GM18858 (cell line): ENCODE data around the gene FREM1.

Source experiments
- ATAC-seq: cut with Tn5 transposase; IDR thresholded peaks from one replicate; pipeline ENCODE4 v1.9.1; 2021; ENCODE audit not compliant: unreplicated experiment

FREM1 gene

DNA sequence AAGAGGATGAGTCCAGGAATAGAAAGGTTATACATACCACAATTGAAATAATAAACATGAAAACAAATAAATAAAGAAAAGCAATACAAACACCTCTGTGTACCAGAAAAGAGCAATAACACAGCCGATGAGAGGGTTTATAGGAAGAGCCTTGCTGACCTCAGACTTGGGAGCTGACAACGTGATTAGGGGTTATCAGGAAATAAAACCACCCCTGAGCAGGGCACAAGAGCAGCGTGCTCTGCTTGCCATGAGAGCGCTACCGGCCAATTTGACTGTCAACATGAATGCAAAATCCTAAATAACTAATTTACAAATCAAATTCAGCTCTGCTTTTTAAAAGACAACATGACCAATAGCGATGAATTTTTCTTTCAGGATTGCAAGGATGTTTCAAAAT, 2.6 kb upstream of the FREM1 start:
- no peak for ATAC-seq

DNA sequence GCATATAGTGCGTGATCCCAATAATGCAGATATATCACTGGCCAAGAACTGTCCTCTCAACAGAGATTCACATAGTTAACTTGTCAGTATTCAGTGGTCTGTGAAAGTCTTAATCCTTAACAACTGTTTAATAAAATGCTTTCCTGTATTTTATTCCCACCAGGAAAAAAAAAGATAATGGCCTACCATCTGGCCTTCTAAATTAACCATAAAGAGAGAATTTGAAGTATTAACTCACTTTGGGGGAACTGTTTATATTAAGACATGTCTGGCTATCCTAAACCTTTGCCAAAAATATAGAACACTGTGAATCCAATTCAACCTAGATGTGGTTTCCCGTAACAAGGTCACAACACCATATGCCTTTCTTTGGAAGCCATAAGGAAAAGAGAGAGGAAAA, 818 bp upstream of the FREM1 start:
- ATAC-seq: no peak

DNA sequence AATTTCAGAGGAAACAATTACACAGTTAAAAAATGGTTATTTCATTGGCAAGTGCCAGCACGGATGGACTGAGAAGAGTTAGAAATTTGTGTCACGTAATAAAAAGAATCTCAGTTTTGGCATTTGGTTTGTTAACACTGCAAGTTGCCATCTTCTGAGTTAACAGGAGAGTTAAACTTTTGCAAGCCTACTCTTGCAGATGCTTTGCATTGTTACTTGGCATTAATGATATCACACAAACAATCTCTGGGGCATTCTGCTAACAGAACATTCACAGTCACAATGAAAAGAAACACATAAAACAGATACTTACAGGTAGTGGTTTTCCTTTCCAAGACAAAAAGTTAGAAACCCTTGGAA, 647 bp downstream of the FREM1 start:
- ATAC-seq: no peak

DNA sequence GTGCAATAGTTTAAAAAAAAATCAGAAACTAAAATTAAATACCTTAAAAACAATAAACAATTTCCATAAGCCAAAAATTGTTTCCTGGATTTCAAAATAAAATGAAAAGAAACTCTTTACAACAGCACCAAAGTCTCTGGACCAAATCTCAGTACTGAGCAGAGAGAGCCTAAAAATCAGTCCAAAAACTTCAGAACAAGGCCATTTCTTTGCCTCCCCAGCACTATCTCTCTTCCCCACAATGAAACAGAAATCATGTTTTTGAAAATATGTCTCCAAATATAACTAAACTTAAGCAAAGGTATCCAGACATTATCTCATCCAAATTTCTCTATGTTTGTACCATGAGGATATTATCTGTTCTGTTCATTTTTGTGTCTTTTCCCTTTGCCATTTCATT, 1.0 kb downstream of the FREM1 start:
- ATAC-seq: no peak

DNA sequence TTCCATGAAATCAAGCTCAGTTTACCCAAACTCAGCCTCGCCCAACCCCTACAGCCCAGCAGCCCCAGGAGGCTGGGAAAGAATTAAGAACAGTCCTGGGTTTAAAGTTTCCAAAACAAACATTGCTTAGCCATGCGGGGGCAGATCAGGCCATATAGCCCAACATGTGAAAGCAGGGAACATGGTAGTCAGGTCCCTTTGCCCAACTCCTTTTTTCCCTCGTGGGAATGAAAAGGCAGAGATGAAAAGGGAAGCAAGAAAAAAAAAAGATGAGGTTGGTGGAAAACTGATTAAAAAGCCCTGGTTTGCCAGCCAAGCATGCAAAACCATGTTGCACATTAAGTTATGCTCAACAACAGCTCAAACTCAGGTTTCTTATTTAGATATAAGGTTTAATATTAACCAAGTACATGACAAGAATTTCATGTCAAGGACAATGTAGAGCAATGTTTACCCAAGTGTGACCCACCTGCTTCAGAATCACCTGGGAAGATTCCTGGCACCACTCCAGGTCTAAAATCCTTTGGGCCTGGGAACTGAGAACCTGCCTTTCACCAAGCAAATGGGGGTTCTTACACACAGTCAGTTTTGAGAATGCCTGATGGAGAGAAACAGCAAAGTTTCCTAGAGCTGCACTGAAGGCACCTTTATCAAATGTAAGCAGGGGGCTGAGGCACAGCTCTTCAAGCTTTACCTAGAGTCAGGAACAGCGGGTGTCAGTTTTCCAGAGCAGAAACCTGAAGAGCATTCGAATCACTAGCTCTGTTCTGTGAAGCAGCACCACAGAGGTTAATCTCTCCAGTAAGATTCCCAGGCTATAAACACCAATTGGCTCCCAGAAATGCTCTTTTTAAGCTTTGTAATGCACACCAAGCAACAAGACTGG, 1.7 kb downstream of the FREM1 start:
- ATAC-seq: no peak

DNA sequence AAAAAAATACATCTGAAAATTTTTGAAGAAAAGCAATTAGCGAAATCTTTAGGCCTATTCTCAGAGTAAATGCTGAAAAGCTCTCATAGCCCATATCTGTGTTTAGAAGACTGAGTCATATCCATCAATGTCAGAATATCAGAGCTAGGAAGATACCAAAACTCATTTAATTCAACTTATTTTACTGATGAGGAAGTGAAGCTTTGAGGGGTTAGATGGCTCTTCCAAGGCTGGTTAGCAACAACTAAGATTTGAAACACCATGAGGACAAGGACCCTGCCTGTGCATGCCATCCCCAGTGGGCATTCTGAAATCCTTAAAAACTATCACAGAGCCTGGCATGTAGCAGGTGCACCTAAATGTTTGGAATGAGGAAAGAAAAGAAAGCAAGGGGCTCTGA, 2.5 kb downstream of the FREM1 start:
- ATAC-seq: no peak

DNA sequence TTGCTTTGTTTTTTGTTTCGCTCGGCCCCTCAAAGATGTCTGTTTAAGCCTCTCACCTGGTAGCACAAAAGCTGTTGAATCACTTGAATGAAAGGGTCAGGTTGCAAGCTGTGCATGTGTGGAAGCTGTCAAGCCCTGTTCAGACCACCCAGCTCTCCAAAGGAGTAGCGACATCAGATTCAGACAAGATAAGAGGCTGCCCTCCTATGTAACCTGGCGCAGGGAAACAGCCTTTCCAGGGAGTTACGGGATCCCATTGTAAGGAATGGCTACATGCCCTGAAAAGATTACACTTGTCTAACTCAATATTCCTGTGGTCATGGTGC, 2.9 kb downstream of the FREM1 start:
- ATAC-seq: no peak

DNA sequence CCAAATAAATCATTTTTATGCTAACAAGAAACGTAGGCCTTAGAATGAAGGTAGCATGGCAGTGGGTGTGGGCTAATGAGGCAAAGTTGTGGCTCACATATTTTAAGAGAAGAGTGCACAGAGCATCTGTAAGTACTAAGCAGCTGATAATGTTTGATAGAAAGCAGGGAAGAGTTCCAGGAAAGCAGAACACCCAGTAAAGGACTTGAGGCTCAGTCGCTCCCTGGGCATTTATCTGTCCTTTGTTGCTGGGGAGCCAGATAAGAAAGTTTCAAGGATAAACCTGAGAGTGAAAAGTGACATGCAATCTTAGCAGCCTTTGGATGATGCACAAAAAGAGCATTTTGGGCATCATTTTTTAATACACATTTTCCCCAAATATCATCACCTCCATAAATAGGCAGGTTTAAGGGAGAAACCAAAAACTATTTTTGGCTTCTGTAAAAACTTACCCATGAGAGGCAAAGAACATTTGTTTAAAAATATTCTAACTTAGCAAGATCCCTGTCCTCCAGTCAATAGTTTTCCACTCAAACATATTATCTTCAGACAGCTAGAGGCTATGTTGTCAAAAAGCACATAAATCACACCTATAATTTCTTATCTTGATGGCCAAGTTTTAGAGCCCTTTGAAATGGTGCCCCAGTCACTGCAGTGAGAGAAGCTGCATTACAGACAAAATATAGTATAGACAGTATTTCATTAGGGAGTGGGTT, 3.4 kb downstream of the FREM1 start:
- ATAC-seq: no peak

DNA sequence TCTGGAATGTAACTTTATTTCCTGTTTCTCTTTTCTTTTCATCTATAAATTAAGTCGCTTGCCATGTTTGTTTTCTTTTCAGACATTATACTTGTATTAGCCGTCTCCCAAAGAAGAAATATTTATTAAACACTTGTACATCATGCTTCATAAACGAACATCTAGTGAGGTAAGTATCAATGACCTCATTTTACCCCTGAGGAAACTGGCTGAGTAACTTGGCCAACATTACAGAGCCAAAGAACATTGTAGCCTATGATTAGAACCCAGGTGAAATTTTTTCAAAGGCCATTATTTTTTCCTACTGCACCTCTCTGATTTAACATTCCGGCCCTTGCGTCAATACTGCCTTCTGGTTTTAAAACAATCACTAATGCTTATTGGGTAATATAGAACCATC, 4.2 kb downstream of the FREM1 start:
- ATAC-seq: no peak

DNA sequence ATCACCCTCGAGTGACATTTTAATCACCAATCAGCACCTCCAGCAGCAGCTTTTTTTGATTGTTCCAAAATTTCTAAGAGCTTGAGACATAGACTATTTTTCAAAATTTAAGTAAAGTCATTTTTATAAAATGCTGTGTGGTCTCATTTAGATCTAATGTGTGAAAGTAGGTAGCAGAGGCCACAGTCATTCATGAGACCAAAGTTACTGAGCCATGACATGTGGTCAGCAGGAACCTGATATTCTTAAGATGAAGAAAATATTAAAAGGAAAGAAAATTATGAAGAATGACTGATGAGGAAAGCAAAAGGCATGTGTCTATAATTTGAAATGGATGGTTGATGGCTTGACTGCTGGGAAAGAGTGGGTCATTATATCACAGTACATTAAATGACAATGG, 7.2 kb downstream of the FREM1 start:
- no peak for ATAC-seq

DNA sequence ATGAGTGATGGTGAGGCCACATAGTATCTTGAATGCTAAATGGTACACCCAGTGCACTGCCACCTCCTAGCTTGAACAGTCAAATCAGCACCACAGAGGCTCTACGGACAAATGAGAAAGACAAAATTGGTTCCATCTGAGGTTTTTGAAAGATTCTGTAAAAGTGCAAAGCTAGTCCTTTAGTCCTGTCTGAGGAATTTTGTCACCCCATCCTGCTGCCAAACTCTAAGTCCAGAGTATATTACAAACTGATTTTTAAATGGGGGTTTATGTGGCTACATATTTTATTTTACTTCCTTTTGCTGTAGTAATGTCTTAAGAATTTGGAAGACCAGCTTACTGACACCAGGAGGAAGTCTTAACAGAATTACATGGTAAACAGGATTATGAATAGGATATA, 7.7 kb downstream of the FREM1 start:
- no peak for ATAC-seq

DNA sequence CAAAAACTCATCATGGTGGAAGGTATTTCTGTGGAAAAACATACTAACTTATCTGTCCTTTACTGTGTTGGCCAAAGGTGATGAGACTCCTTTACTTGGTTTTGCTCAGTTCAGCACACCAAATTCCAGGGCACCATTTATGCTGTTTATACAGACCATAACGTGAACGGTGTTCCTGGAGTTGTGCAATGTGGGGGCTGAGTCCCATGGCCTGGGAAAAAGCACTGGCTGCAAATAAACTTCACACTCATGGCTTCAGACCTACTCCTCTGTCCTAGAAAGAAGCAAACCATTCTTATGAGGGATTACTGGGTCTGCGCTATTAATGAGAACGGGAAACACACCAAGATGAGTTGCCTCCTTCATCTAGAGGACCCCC, 10.4 kb downstream of the FREM1 start:
- no peak for ATAC-seq

DNA sequence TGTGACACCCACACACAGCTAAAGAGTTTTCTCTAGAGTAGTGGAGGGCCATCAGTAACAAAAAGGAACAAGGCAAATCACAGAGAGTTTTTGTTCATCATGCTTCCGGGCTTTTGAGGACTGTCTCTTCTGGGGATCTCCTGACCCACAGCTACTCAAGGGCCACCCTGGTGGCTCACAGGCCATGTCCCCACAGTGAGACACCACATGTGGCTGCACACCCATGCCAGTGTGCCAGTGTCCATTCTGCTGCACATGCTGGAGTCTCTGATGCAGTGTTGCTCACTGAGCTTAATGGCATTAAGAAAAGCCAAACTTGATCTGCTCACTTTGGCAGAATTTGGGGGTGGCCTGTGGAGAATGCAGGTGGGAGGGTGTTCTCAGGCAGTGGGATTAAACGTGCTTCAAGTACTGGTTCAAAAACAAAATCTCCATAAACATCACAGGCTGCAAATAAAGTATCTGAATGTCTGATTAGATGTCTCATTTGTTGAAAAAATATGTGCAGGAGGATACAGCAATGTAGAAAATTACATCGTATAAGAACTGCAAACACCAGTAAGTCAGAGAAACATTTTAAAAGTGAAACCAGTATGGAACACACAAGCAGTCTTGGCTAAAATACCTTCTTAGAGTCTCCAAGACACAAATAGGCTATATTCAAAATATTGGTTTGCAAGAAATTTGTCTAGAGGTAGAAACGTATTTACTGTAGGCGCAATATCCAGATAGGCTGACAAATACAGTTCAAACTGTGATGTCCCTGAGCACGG, 11.0 kb downstream of the FREM1 start:
- no peak for ATAC-seq

DNA sequence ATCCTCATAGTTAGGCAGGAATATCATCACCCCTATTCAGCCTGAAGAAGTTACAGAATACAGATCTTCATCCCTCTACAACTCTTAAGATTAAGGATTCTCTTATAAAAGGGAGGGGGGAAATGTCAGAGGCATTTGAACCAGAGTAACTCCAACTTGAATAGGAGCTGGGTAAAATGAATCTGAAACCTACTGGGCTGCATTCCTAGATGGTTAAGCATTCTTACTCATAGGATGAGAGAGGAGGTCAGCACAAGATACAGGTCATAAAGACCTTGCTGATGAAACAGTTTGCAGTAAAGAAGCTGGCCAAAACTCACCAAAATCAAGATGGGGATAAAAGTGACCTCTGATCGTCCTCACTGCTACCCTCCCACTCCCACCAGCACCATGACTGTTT, 14.4 kb downstream of the FREM1 start:
- no peak for ATAC-seq

DNA sequence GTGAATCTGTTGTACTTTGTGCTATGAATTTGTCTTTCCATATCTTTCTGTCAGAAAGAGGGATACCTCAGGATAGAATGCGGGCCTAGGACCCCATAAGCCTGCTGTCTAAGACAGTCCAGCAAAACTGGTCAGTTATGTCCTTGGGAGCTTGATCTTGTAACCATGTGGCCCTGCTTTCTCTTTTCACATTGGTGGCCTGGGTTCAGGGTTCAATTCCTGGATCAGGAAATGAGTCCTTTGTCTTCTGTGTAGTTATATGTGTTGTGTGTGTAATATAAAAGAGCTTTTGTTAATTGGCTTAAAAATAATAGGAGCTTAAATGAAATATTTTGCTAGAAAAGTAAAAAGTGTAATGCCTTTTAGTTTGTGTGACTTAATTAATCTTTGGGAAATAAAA, 16.9 kb downstream of the FREM1 start:
- ATAC-seq: no peak

DNA sequence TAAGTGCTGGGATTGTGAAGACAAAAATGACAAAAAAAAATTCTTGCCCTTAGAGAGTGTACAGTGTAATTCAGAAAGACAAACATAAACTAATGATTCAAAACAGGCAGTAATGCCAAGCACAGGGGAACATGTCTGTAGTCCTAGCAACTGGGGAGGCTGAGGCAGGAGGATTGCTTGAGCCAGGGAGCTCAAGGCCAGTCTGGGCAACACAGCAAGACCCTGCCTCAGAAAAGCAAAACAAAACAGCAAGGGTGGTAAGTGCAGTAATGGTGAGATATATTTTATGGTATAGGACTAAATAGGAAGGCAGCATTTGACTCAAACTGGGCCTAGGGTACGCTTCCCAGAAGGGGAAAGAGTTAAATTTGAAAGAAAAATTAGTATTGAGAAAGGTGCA, 18.9 kb downstream of the FREM1 start:
- no peak for ATAC-seq

DNA sequence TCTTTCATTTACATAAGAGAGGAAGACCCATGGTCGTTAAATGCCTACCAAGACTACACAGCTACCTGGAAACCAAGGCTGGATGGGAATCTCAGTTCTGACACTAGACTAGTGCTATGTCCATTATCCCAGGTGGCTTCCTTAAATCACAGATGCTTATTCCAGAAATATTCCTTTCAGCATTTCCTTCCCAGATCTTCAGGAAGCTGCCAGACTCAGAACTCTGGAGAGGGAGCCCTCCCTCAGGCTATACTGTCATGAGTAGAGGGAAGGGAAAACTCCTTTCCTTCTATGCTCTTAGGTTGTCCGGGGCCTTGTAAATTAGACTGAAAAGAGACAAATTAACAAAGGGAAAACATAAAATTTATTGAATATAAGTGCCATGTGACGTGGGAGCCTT, 20.8 kb downstream of the FREM1 start:
- ATAC-seq: no peak

DNA sequence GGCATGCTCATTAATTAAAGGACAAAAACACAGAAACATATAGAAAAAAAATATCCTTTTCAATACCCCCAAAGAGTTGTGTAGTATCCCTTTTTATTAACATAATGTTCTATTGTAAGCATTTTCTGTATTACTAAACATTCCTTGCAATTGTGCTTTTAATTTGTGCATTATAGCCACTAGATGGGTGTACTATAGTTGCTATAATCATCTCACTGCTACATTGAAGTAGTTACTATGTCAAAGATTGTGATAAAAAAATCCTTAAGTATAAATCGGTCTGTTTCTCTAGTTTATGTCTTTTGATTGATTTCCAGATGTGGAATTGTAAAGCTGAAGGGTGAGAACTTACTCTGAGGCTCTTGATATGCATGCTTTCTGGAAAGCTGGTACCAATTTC, 21.4 kb downstream of the FREM1 start:
- ATAC-seq: no peak

DNA sequence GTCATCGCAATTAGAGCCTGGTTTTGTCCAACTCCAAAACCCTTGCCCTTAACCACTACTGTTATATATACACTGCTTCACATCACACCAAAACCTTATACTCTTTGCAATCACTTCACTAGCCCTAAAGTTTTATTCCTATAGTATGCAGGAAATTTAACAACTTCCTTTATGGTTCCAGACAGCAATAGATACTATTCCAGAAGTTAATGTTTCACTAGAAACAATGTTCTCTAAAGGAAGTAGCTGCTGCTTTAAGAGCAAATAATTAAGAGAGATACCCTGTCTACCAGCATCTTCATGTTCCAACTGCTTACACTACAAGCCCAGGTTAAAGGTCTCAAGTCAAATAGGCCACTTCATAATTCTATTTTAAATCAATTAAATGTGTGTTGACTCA, 22.0 kb downstream of the FREM1 start:
- no peak for ATAC-seq

DNA sequence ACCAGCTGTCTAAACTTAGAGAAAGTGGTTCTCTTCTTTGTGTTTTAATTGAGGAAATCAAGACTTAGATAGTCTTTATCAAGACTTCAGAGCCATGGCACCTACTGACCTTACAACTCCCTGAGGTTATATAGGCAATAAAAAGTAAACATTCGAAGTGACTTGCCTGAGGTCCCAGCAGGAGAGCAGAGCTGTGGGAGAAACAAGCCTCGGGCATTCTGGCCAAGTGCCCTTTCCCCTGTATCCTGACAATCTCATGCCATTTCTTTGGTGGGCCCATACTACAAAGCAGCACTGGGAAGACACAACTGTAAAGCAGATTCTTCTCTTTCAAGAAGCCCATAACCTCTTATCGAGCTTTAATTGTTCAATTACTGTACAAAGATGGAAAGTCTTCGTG, 23.1 kb downstream of the FREM1 start:
- no peak for ATAC-seq

DNA sequence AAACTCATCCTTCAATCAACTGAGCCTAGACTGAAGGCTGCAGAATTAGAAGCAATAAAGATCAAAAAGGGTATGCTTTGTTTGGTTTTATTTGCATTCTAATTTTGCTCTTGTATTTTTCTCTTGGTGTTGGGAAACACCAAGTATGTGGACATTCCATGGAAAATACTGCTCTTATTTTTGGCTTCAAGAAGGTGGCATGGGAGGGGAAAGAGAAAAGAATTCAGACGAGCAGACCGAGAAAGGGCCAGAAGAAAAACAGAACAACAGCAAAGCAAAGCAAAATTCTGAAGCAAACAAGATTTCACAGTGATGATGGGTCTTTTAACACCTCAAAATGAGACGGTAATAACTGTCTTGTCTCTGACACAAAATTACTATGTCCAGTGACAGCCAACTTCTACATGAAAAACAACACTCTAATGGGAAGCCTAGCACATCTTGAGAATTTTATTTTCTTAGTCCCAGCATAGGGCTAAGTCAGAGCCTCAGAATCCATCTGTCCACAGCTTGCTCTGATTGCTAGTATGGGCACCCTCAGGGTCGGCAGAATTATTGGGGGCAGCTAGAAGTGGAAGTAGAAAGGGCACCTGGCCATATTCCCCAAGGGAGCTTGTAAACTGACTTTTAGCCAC, 26.8 kb downstream of the FREM1 start:
- ATAC-seq: no peak

DNA sequence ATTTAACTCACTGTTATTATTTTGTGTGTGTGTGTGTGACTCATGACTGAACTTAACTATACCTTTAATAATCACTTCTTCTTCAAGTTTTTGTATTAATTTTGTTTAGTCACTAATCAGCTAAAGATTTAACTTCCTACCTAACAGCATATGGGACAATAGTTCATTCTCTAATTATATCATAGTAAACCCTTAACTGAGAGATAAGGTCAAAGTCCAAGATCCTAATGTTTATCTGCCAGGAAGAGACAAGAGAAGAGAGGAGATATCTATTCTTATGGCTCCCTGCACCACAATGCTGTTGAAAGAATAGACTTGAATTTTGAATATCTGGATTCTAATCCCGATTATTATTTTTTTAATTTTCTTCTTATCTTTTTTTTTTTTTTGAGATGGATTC, 28.1 kb downstream of the FREM1 start:
- no peak for ATAC-seq
